Upper lobe of left lung (tissue), 6 donors: Measurements from ENCODE around the gene ASIC1. TPM values are rescaled to one million over a fixed set of nuclear protein-coding genes. Genes with fewer than 3 reads are reported as not detected.

Experiments used
- ATAC-seq, 2 donors: fragments of 200-7000 bp; cut with Tn5 transposase; one replicate each; pipeline ENCODE4 v1.9.1; 2022; ENCODE audit warnings: mild to moderate bottlenecking in 2 of 2, moderate library complexity in 2 of 2; ENCODE audit not compliant: low FRiP score in 2 of 2
- DNase-seq, 2 donors: peaks; one replicate each; pipeline ENCODE4 v3.0.0-alpha.2; 2019 to 2020
- H3K27ac ChIP-seq, 4 donors: fragments of 200-600 bp; sonication (generic); one replicate each; pipeline ENCODE4 v1.5.1; 2016 to 2019
- H3K27me3 ChIP-seq, 4 donors: fragments of 200-600 bp; sonication (generic); one replicate each; pipeline ENCODE4 v1.5.1; 2017 to 2019
- H3K36me3 ChIP-seq, 4 donors: fragments of 200-600 bp; sonication (generic); one replicate each; pipeline ENCODE4 v1.5.1; 2016 to 2019
- H3K4me1 ChIP-seq, 4 donors: fragments of 200-600 bp; sonication (generic); one replicate each; pipeline ENCODE4 v1.5.1; 2018 to 2019
- H3K4me3 ChIP-seq, 4 donors: fragments of 200-600 bp; sonication (generic); one replicate each; pipeline ENCODE4 v1.5.1; 2017 to 2019; ENCODE audit warnings: mild to moderate bottlenecking in 2 of 4, moderate library complexity in 1 of 4
- H3K9me3 ChIP-seq, 4 donors: fragments of 200-600 bp; sonication (generic); one replicate each; pipeline ENCODE4 v1.5.1; 2018 to 2019
- CTCF ChIP-seq, 6 experiments: fragments of 450-650 bp in 4 of 6; fragments of 200-600 bp in 2 of 6; sonication (generic) in 2 of 6; IDR thresholded peaks; one replicate each; pipeline ENCODE4 v1.5.1; 2016 to 2019; ENCODE audit warnings: antibody characterized with exemption in 6 of 6
- EP300 ChIP-seq, 4 donors: sonication (generic); formaldehyde crosslinking; IDR thresholded peaks; one replicate each; pipeline ENCODE4 v1.5.1; 2017; ENCODE audit warnings: antibody characterized with exemption in 4 of 4, control low read depth in 2 of 4
- POLR2A ChIP-seq, 4 donors: fragments of 450-650 bp; IDR thresholded peaks; one replicate each; pipeline ENCODE4 v1.5.1; 2016 to 2017; ENCODE audit warnings: antibody characterized with exemption in 4 of 4, mild to moderate bottlenecking in 2 of 4
- POLR2AphosphoS5 ChIP-seq, 2 donors: sonication (generic); formaldehyde crosslinking; IDR thresholded peaks; one replicate each; pipeline ENCODE4 v1.5.1; 2017; ENCODE audit warnings: antibody characterized with exemption in 2 of 2
- WGBS, 2 donors: methylation state at CpG; one replicate each; pipeline ENCODE4 v1.1.5; 2017 to 2018; 5-methylcytosine and 5-hydroxymethylcytosine counted together
- total RNA-seq, 6 donors: library from RNA; depleted of rRNA in 4 of 6; stranded (reverse); fragments of >200 nt in 4 of 6; gene quantifications; one replicate each; pipeline versions ENCODE4 v1.1.0 to v1.2.1, GENCODE V29; 2016 to 2021
- donor health status: DM: no; HTN: no; CAD: no; lungs with moderate emphysema.
- donor health status: DM: no; HTN: yes; CAD: no; lungs with severe emphysema.

ASIC1 gene
- total RNA-seq, 6 donors from 2014 or later = 0.15 to 2.7 (median 1.1) TPM; not detected in 2

GRCh38 chr12:50050119-50050385 is 7.3 kb upstream of the ASIC1 start:
- no peak for TF ChIP-seq CTCF (IDR thresholded peaks at IDR 0.05)
- no peak for TF ChIP-seq POLR2A (IDR thresholded peaks at IDR 0.05)
- TF ChIP-seq POLR2AphosphoS5 (IDR thresholded peaks at IDR 0.05) = no peak
- TF ChIP-seq EP300 (IDR thresholded peaks at IDR 0.05) = no peak
- DNase-seq = no peak
- peaks cover 3 to 22% (median 18%) of the 10 kb centered on the region in 4 donors for H3K4me1 ChIP-seq
- H3K36me3 ChIP-seq = no peaks in the 10 kb centered on the region
- no peak overlapping the region for H3K27ac ChIP-seq
- 85 to 88% methylated on average over 3 of the region's 3 CpGs for WGBS, 2 donors
- H3K9me3 ChIP-seq = no peaks in the 10 kb centered on the region
- H3K4me3 ChIP-seq = peak overlapping the region in 2 of 4 donors; percentile 34 to 40
- H3K27me3 ChIP-seq = no peaks in the 10 kb centered on the region
- ATAC-seq = peak in 1 of 2 donors; percentile 15

- DNase-seq = peak; percentile 78 to 88
- no peaks in the 10 kb centered on the region for H3K9me3 ChIP-seq
- H3K27me3 ChIP-seq = no peaks in the 10 kb centered on the region
Observed at GRCh38 chr12:50050410-50051098, 6.8 kb upstream of the ASIC1 start.

GRCh38 chr12:50051101-50051806 is 6.1 kb upstream of the ASIC1 start:
- Histone ChIP-seq H3K4me3 (peak overlapping the region in 1 of 4 donors; percentile 40), H3K9me3 (no peaks in the 10 kb centered on the region), H3K27me3 (no peaks in the 10 kb centered on the region), H3K4me1 (peaks cover 10 to 28% (median 25%) of the 10 kb centered on the region in 4 donors), H3K36me3 (no peaks in the 10 kb centered on the region), H3K27ac (peak overlapping the region in 1 of 4 donors; percentile 40)
- ATAC-seq (no peak), DNase-seq (no peak)
- TF ChIP-seq POLR2A (IDR thresholded peaks at IDR 0.05) = no peak
- TF ChIP-seq CTCF (IDR thresholded peaks at IDR 0.05) = no peak
- no peak for TF ChIP-seq POLR2AphosphoS5 (IDR thresholded peaks at IDR 0.05)
- TF ChIP-seq EP300 (IDR thresholded peaks at IDR 0.05) = no peak
- 58 to 91% methylated on average over 8 to 14 of the region's 14 CpGs for WGBS, 2 donors

More at GRCh38 chr12:50050410-50051098, 6.8 kb upstream of the ASIC1 start:
- Histone ChIP-seq H3K4me1 (peaks cover 3 to 22% (median 18%) of the 10 kb centered on the region in 4 donors), H3K27ac (peak overlapping the region in 1 of 4 donors; percentile 40), H3K36me3 (no peaks in the 10 kb centered on the region), H3K4me3 (peak overlapping the region in 3 of 4 donors; percentile 26 to 40 (median 34))
- TF ChIP-seq CTCF (IDR thresholded peaks at IDR 0.05) = no peak
- TF ChIP-seq POLR2AphosphoS5 (IDR thresholded peaks at IDR 0.05) = peak in 1 of 2 donors; percentile 7
- WGBS, 2 donors = 8 to 12% methylated on average over 13 to 35 of the region's 37 CpGs
- ATAC-seq = peak; percentile 66 to 94

GRCh38 chr12:50052544-50052943 is 4.9 kb upstream of the ASIC1 start:
- ATAC-seq (no peak), DNase-seq (no peak)
- no peak for TF ChIP-seq POLR2AphosphoS5 (IDR thresholded peaks at IDR 0.05)
- no peak for TF ChIP-seq POLR2A (IDR thresholded peaks at IDR 0.05)
- no peak for TF ChIP-seq CTCF (IDR thresholded peaks at IDR 0.05)
- TF ChIP-seq EP300 (IDR thresholded peaks at IDR 0.05) = no peak
- Histone ChIP-seq H3K4me3 (no peak overlapping the region), H3K27me3 (peaks cover 0 to 9% (median 4%) of the 10 kb centered on the region in 4 donors), H3K4me1 (peaks cover 18 to 38% (median 38%) of the 10 kb centered on the region in 4 donors), H3K36me3 (no peaks in the 10 kb centered on the region), H3K27ac (no peak overlapping the region), H3K9me3 (no peaks in the 10 kb centered on the region)
